DOHH2 (cell line): ENCODE data around the gene CA12.

ENCODE experiments used
- H3F3A ChIP-seq: fragments of 200-600 bp; sonication (generic), shearing (Covaris generic); 2 replicates; pipeline ENCODE4 v1.6.0; 2016; ENCODE audit warnings: antibody characterized with exemption, mild to moderate bottlenecking; ENCODE audit not compliant: control insufficient read depth, insufficient read depth
- H3K27ac ChIP-seq: fragments of 200-600 bp; sonication (generic); 2 replicates; pipeline ENCODE4 v1.5.1; 2014; ENCODE audit warnings: low read depth, mild to moderate bottlenecking, low read length, moderate library complexity
- H3K27me3 ChIP-seq: fragments of 200-600 bp; sonication (generic); 2 replicates; pipeline ENCODE4 v1.6.1; 2014; ENCODE audit warnings: mild to moderate bottlenecking, low read length, mixed read lengths; ENCODE audit not compliant: control insufficient read depth
- H3K36me3 ChIP-seq: fragments of 200-600 bp; sonication (generic); 2 replicates; pipeline ENCODE4 v1.6.1; 2014; ENCODE audit warnings: mild to moderate bottlenecking, low read length, moderate library complexity, mixed read lengths; ENCODE audit not compliant: control insufficient read depth
- H3K4me1 ChIP-seq: fragments of 200-600 bp; sonication (generic); 2 replicates; pipeline ENCODE4 v1.6.1; 2014; ENCODE audit warnings: mild to moderate bottlenecking, low read length, mixed read lengths; ENCODE audit not compliant: control insufficient read depth
- H3K4me2 ChIP-seq: fragments of 200-600 bp; sonication (generic); 2 replicates; pipeline ENCODE4 v1.6.0; 2014; ENCODE audit warnings: mild to moderate bottlenecking, low read length, moderate library complexity
- H3K4me3 ChIP-seq: fragments of 200-600 bp; sonication (generic); 2 replicates; pipeline ENCODE4 v1.5.1; 2014; ENCODE audit warnings: mild to moderate bottlenecking, low read length, mixed read lengths
- H3K79me2 ChIP-seq: fragments of 200-600 bp; sonication (generic); 2 replicates; pipeline ENCODE4 v1.6.1; 2014; ENCODE audit warnings: mild to moderate bottlenecking, low read length, mixed read lengths; ENCODE audit not compliant: control insufficient read depth
- H3K9me2 ChIP-seq: fragments of 200-600 bp; sonication (generic); replicated peaks from 2 replicates; pipeline ENCODE4 v1.6.1; 2014; ENCODE audit warnings: mild to moderate bottlenecking, low read length, mixed read lengths; ENCODE audit not compliant: control insufficient read depth
- H3K9me3 ChIP-seq: fragments of 200-600 bp; sonication (generic); 2 replicates; pipeline ENCODE4 v1.6.1; 2014; ENCODE audit warnings: antibody characterized with exemption, low read length, mixed read lengths; ENCODE audit not compliant: control insufficient read depth, insufficient read depth
- H4K20me1 ChIP-seq: fragments of 200-600 bp; sonication (generic); 2 replicates; pipeline ENCODE4 v1.6.0; 2014; ENCODE audit warnings: low read depth, mild to moderate bottlenecking, antibody characterized with exemption, low read length, moderate library complexity; ENCODE audit not compliant: control insufficient read depth, insufficient read depth
- EZH2phosphoT487 ChIP-seq: fragments of 200-600 bp; sonication (generic); IDR thresholded peaks from 2 replicates; pipeline ENCODE4 v1.6.1; 2017; ENCODE audit warnings: borderline replicate concordance, mild to moderate bottlenecking, antibody characterized with exemption, low read length, moderate library complexity, mixed read lengths
- TF ChIP-seq, protein P1 (sequence below): fragments of 200-600 bp; sonication (generic); IDR thresholded peaks from one replicate; pipeline ENCODE4 v1.5.1; 2014; ENCODE audit warnings: antibody characterized with exemption, mild to moderate bottlenecking, low read depth, low read length; ENCODE audit not compliant: poor library complexity, severe bottlenecking

Gene CA12

DNA sequence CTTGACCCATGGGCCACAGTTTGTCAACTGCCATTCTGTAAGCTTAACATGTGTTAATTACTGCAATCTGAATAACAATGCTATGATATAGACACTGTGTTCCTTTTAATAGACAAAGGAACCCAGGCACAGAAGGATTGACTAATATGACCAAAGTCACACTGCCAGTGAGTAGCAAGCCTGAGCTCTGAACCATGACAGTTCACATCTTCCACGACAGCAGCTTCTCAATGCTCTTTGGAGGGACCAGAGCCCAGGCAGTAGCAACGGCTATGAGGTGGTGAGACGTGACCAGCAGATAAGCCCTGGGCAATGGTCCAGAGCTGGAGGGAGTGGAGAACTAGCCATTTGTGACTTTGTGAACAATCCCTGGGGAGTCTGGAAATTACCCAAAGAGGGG, 19.4 kb downstream of the CA12 start:
- Histone ChIP-seq H3K4me1 (no peaks in the 10 kb centered on the region), H3K27me3 (peaks cover 38% of the 10 kb centered on the region), H3K27ac (no peak overlapping the region), H3K9me3 (no peaks in the 10 kb centered on the region), H3K4me2 (no peak overlapping the region), H3F3A (no peaks in the 10 kb centered on the region), H3K4me3 (no peak overlapping the region), H3K36me3 (no peaks in the 10 kb centered on the region), H3K9me2 (no peaks in the 10 kb centered on the region), H4K20me1 (no peaks in the 10 kb centered on the region), H3K79me2 (no peaks in the 10 kb centered on the region)
- TF ChIP-seq, protein P1, sequence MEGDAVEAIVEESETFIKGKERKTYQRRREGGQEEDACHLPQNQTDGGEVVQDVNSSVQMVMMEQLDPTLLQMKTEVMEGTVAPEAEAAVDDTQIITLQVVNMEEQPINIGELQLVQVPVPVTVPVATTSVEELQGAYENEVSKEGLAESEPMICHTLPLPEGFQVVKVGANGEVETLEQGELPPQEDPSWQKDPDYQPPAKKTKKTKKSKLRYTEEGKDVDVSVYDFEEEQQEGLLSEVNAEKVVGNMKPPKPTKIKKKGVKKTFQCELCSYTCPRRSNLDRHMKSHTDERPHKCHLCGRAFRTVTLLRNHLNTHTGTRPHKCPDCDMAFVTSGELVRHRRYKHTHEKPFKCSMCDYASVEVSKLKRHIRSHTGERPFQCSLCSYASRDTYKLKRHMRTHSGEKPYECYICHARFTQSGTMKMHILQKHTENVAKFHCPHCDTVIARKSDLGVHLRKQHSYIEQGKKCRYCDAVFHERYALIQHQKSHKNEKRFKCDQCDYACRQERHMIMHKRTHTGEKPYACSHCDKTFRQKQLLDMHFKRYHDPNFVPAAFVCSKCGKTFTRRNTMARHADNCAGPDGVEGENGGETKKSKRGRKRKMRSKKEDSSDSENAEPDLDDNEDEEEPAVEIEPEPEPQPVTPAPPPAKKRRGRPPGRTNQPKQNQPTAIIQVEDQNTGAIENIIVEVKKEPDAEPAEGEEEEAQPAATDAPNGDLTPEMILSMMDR: no peak
- no peak for TF ChIP-seq EZH2phosphoT487

DNA sequence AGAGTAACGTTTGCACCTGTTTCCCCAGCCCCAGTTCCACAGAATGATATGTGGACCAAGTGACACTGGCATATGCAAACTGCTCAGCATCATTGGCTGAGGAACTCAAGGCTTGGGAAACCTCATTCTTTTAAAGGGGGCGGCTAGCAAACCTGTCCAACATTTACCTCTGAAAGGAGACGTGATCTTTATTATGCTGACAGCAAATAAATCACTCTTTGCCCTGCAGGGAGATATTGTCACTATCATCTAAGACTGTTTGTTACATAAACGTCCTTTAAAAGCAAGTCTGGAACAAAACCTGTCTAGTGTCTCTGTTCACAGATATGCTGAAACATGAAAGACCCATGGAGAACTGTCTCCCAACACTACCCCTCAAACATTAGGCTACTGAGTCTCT, 21.5 kb downstream of the CA12 start:
- Histone ChIP-seq H3K4me1 (no peaks in the 10 kb centered on the region), H3K27me3 (peaks cover 39% of the 10 kb centered on the region), H3K27ac (no peak overlapping the region), H3K4me3 (no peak overlapping the region), H3K36me3 (no peaks in the 10 kb centered on the region), H3K4me2 (no peak overlapping the region), H3K9me2 (no peaks in the 10 kb centered on the region), H3F3A (no peaks in the 10 kb centered on the region), H4K20me1 (no peaks in the 10 kb centered on the region), H3K9me3 (no peaks in the 10 kb centered on the region), H3K79me2 (no peaks in the 10 kb centered on the region)
- no peak for TF ChIP-seq EZH2phosphoT487
- TF ChIP-seq, protein P1: no peak

DNA sequence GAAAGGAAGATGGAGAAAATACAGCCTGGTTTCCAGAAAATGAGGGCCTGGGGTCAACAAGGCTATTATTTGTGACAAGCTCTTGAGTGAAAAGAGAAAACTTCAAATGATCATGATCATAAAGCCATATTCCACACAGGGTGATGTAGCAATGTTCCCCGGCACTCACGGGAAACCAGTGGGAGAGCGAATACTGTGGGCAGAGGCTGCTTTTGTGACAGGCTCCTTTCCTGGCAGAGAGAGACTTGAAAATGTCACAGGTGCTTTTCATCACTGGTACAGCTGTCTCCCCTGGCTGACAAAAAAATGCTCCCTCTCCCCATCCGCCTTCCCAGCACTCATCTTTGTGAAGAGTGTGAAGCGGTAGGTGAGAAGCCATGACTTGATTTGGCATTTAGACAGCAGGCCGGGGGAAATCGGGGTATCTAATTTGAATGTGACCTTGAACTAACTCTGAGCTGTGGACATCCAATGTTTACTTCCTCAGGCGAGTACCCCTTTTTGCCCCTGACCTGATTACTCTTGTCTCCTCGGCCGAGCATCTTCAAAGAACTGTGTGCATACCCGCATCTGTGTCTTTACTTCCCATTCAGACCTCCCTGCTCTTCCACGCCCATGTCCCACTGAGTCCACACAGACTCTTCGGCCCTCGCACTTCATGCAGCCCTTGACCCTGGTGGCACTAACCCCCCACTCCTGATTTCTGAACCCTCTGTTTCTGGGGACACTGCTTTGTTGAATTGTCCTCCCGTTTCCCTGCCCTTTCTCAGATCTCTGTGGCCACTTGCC, 23.2 kb downstream of the CA12 start:
- Histone ChIP-seq H3K4me1 (no peaks in the 10 kb centered on the region), H3K9me3 (no peaks in the 10 kb centered on the region), H3K4me3 (no peak overlapping the region), H3K9me2 (no peaks in the 10 kb centered on the region), H3K4me2 (no peak overlapping the region), H3K79me2 (no peaks in the 10 kb centered on the region), H3F3A (no peaks in the 10 kb centered on the region), H3K27ac (no peak overlapping the region), H3K27me3 (peaks cover 35% of the 10 kb centered on the region), H3K36me3 (no peaks in the 10 kb centered on the region), H4K20me1 (no peaks in the 10 kb centered on the region)
- TF ChIP-seq, protein P1: no peak
- TF ChIP-seq EZH2phosphoT487: no peak
